GM19438 (cell line): ENCODE results near the gene HARS1.
"Not testable (repeated sequence)": the region's sequence is repeated elsewhere in the genome, so short reads cannot be mapped to it uniquely, and the experiment has no call there.

Experiments
- ATAC-seq: cut with Tn5 transposase; IDR thresholded peaks from one replicate; pipeline ENCODE4 v1.9.1; 2021; ENCODE audit warnings: low read depth; ENCODE audit not compliant: unreplicated experiment

Gene HARS1

GRCh38 chr5:140635291-140636257, 55.6 kb downstream of the HARS1 start:
- ATAC-seq, result no peak

- ATAC-seq, result no peak
These were observed 57.1 kb downstream of the HARS1 start for GRCh38 chr5:140634103-140634502.

GRCh38 chr5:140633501-140633900, 57.7 kb downstream of the HARS1 start:
- no peak for ATAC-seq

GRCh38 chr5:140633021-140633471, 58.1 kb downstream of the HARS1 start, which contains the start of gene CD14:
TSS of gene CD14 (minus strand) at chr5:140633175. CDS start at chr5:140633071, 104 bp downstream.
- ATAC-seq, result peak; percentile 16

- ATAC-seq, result peak; percentile 59
These were observed 58.7 kb downstream of the HARS1 start for GRCh38 chr5:140632366-140633020.

- peak; percentile 51 for ATAC-seq
These were observed 59.3 kb downstream of the HARS1 start for GRCh38 chr5:140631831-140632365.

GRCh38 chr5:140631036-140631417, 60.1 kb downstream of the HARS1 start:
- no peak for ATAC-seq

GRCh38 chr5:140630292-140631035, 60.7 kb downstream of the HARS1 start:
- ATAC-seq, result no peak

GRCh38 chr5:140628711-140629110, 62.5 kb downstream of the HARS1 start:
- ATAC-seq, result no peak

- no peak for ATAC-seq
These were observed 63.2 kb downstream of the HARS1 start for GRCh38 chr5:140627972-140628371.

GRCh38 chr5:140624886-140625285, 66.3 kb downstream of the HARS1 start:
- ATAC-seq, result not testable (repeated sequence)
